Measurements from ENCODE around the gene UVRAG. TPM values are rescaled to one million over a fixed set of nuclear protein-coding genes. Genes with fewer than 3 reads are reported as not detected.
A peak's percentile ranks its signal among the peaks of the same experiment; 100 is the strongest.

The UVRAG gene
- total and polyA plus RNA-seq, 4 experiments from 2014 or later, result 11.2 to 32.2 (median 21.3) TPM

DNA sequence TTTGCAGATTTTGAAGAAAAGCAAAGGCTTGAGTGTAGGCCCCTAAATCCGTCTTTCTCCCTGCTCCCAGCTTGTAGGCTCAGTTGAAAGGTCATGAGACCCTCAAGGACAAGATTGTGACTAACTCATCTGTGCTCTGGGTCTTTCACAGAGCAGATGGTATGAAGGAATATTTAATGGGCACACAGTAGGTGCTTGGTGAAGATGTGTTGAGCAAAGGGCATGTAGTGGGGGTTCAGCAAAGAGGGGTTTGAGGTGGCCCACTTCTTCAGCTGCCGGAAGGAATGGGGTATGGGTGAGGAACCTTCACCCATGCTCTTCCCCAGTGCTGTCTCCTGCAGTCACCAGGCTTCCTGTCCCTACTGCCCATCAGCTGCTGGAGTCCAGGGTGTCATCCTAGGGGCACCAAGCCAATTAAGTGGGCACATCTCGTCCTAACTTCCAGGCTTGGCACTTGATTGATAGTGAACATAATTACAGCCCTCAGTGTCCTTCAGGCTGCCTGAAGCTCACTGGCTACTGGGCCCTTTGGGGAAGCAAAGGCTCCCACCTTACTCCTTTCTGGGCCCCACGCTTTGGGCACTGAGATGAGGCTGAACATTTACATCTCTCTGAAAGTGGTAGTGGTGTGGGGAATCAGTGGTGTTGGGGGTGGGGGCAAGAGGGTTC is 31.5 kb upstream of the UVRAG start:
- DNase-seq, result no peak
- H3K27me3 Mint-ChIP-seq, result no peaks in the 10 kb centered on the region
- H3K9me3 Mint-ChIP-seq, result no peaks in the 10 kb centered on the region
- POLR2A ChIA-PET (ENCODE audit: partially characterized antibody), result no interaction called here
- intact Hi-C loops (cut with micrococcal nuclease), result no loop called here
- H3K9me3 ChIP-seq (ENCODE audit: control insufficient read depth in 1 of 2, low read length in 2 of 2), result no peaks in the 10 kb centered on the region
- H3K4me1 Mint-ChIP-seq, result no peaks in the 10 kb centered on the region
- no peaks in the 10 kb centered on the region for H3K36me3 Mint-ChIP-seq
- H3K27me3 ChIP-seq (ENCODE audit: insufficient read depth, low read length), result no peaks in the 10 kb centered on the region
- CTCF ChIA-PET (ENCODE audit: partially characterized antibody), result interaction anchor here (0.6 kb wide), 1 partner anchor 299 kb away, joined by 4 read pairs; no protein-coding TSS in a partner anchor
- no peaks in the 10 kb centered on the region for H3K4me1 ChIP-seq (ENCODE audit: insufficient read depth, low read length)
- no peaks in the 10 kb centered on the region for H3K36me3 ChIP-seq (ENCODE audit: insufficient read depth, low read length)
- H3K27ac ChIP-seq (ENCODE audit: low read depth, low read length), result no peak overlapping the region
- peak overlapping the region in 1 of 7 donors; percentile 63 for H3K27ac Mint-ChIP-seq
- H3K4me3 Mint-ChIP-seq, result no peak overlapping the region
- no peak overlapping the region for H3K4me3 ChIP-seq (ENCODE audit: low read length in 2 of 2)

DNA sequence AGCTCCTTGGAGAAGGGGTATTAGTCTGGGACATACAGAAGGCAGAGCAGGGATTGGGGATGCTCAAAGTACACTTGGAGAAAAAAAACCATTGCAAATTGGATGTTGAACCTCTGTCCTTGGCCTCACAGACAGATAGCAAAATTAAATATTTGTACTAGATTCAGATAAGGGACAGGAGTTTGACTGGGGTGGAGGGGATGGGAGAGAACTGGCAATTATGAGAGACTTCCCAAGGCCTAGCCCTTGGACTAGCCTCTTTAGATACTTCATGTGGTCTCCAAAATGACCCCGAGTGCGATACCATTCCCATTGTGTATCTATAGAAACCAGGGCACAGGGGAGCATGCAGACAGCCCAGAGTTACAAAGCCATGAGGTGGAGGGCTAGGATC is 30.9 kb upstream of the UVRAG start:
- Mint-ChIP-seq H3K27me3 (no peaks in the 10 kb centered on the region), H3K27ac (no peak overlapping the region), H3K9me3 (no peaks in the 10 kb centered on the region), H3K4me3 (no peak overlapping the region), H3K36me3 (no peaks in the 10 kb centered on the region), H3K4me1 (no peaks in the 10 kb centered on the region)
- ChIA-PET POLR2A (ENCODE audit: partially characterized antibody) (no interaction called here), CTCF (ENCODE audit: partially characterized antibody) (no interaction called here)
- Histone ChIP-seq H3K9me3 (ENCODE audit: control insufficient read depth in 1 of 2, low read length in 2 of 2) (no peaks in the 10 kb centered on the region), H3K4me3 (ENCODE audit: low read length in 2 of 2) (no peak overlapping the region), H3K27me3 (ENCODE audit: insufficient read depth, low read length) (no peaks in the 10 kb centered on the region), H3K36me3 (ENCODE audit: insufficient read depth, low read length) (no peaks in the 10 kb centered on the region), H3K4me1 (ENCODE audit: insufficient read depth, low read length) (no peaks in the 10 kb centered on the region), H3K27ac (ENCODE audit: low read depth, low read length) (no peak overlapping the region)
- intact Hi-C loops (cut with micrococcal nuclease), result no loop called here
- no peak for DNase-seq

DNA sequence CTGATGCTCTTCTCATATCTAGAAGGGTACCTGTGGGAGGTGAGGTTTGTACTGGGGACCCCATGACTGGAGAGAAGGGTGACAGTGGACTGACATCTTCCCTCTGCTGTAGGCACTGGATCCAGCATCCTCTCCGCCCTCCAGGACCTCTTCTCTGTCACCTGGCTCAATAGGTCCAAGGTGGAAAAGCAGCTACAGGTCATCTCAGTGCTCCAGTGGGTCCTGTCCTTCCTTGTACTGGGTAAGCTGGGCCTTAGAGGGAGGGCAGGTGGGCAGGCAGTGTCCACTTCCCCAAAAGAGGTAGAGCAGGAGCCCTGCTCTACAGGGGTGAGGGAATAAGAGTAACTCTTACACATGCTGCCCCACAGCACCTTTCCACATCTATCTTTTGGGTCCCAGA is 30.5 kb upstream of the UVRAG start:
- H3K27ac ChIP-seq (ENCODE audit: low read depth, low read length), result no peak overlapping the region
- CTCF ChIA-PET (ENCODE audit: partially characterized antibody), result interaction anchor here (2.5 kb wide), 1 partner anchor 18 kb away, joined by 7 read pairs; no protein-coding TSS in a partner anchor

DNA sequence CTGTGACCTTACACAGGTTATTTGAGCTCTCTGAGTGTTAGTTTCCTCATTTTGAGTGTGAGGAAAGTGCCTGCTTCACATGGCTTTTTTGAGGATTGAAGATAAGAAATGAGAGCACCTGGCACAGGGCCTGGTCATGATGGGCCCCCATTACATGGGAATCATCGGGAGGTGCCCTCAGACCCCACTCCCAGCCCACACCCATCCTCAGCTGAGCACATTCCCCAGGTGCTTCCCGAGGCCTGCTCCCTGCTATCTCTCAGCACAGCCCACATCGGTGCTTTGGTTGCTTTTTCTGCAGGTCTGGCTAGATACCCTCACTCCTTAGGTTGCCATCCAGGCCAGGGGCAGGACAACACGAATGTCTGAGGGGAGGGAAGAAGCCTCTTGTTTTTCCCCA is 29.8 kb upstream of the UVRAG start:
- Mint-ChIP-seq H3K9me3 (no peaks in the 10 kb centered on the region), H3K4me1 (no peaks in the 10 kb centered on the region), H3K4me3 (no peak overlapping the region), H3K27me3 (no peaks in the 10 kb centered on the region), H3K27ac (no peak overlapping the region), H3K36me3 (no peaks in the 10 kb centered on the region)
- H3K27ac ChIP-seq (ENCODE audit: low read depth, low read length), result no peak overlapping the region
- POLR2A ChIA-PET (ENCODE audit: partially characterized antibody), result no interaction called here
- intact Hi-C loops (cut with micrococcal nuclease), result no loop called here
- no peak overlapping the region for H3K4me3 ChIP-seq (ENCODE audit: low read length in 2 of 2)
- no peaks in the 10 kb centered on the region for H3K4me1 ChIP-seq (ENCODE audit: insufficient read depth, low read length)
- DNase-seq, result no peak
- H3K27me3 ChIP-seq (ENCODE audit: insufficient read depth, low read length), result no peaks in the 10 kb centered on the region
- H3K9me3 ChIP-seq (ENCODE audit: control insufficient read depth in 1 of 2, low read length in 2 of 2), result no peaks in the 10 kb centered on the region
- CTCF ChIA-PET (ENCODE audit: partially characterized antibody), result interaction anchor here (2.5 kb wide), 1 partner anchor 18 kb away, joined by 7 read pairs; no protein-coding TSS in a partner anchor
- no peaks in the 10 kb centered on the region for H3K36me3 ChIP-seq (ENCODE audit: insufficient read depth, low read length)

More for the DNA sequence above, 30.5 kb upstream of the UVRAG start:
- no peaks in the 10 kb centered on the region for H3K27me3 Mint-ChIP-seq
- Histone ChIP-seq H3K27me3 (ENCODE audit: insufficient read depth, low read length) (no peaks in the 10 kb centered on the region), H3K4me3 (ENCODE audit: low read length in 2 of 2) (no peak overlapping the region), H3K4me1 (ENCODE audit: insufficient read depth, low read length) (no peaks in the 10 kb centered on the region), H3K9me3 (ENCODE audit: control insufficient read depth in 1 of 2, low read length in 2 of 2) (no peaks in the 10 kb centered on the region), H3K36me3 (ENCODE audit: insufficient read depth, low read length) (no peaks in the 10 kb centered on the region)
- POLR2A ChIA-PET (ENCODE audit: partially characterized antibody), result no interaction called here
- no peaks in the 10 kb centered on the region for H3K4me1 Mint-ChIP-seq
- no peaks in the 10 kb centered on the region for H3K36me3 Mint-ChIP-seq
- H3K27ac Mint-ChIP-seq, result no peak overlapping the region
- no peak overlapping the region for H3K4me3 Mint-ChIP-seq
- intact Hi-C loops (cut with micrococcal nuclease), result no loop called here
- DNase-seq, result no peak
- no peaks in the 10 kb centered on the region for H3K9me3 Mint-ChIP-seq

GRCh38 chr11:75786101-75786736 is 28.8 kb upstream of the UVRAG start:
- H3K4me1 ChIP-seq (ENCODE audit: insufficient read depth, low read length), result no peaks in the 10 kb centered on the region
- ChIA-PET POLR2A (ENCODE audit: partially characterized antibody) (no interaction called here), CTCF (ENCODE audit: partially characterized antibody) (interaction anchor here (2.5 kb wide), 1 partner anchor 17 kb away, joined by 7 read pairs; no protein-coding TSS in a partner anchor)
- H3K27ac ChIP-seq (ENCODE audit: low read depth, low read length), result no peak overlapping the region
- intact Hi-C loops (cut with micrococcal nuclease), result no loop called here
- no peak overlapping the region for H3K4me3 ChIP-seq (ENCODE audit: low read length in 2 of 2)
- no peaks in the 10 kb centered on the region for H3K36me3 ChIP-seq (ENCODE audit: insufficient read depth, low read length)
- Mint-ChIP-seq H3K27me3 (no peaks in the 10 kb centered on the region), H3K36me3 (no peaks in the 10 kb centered on the region), H3K27ac (no peak overlapping the region), H3K4me3 (no peak overlapping the region), H3K4me1 (no peaks in the 10 kb centered on the region), H3K9me3 (no peaks in the 10 kb centered on the region)
- H3K27me3 ChIP-seq (ENCODE audit: insufficient read depth, low read length), result no peaks in the 10 kb centered on the region
- no peaks in the 10 kb centered on the region for H3K9me3 ChIP-seq (ENCODE audit: control insufficient read depth in 1 of 2, low read length in 2 of 2)
- no peak for DNase-seq

- H3K4me1 Mint-ChIP-seq, result no peaks in the 10 kb centered on the region
- H3K9me3 Mint-ChIP-seq, result no peaks in the 10 kb centered on the region
- H3K27ac ChIP-seq (ENCODE audit: low read depth, low read length), result no peak overlapping the region
- H3K27me3 ChIP-seq (ENCODE audit: insufficient read depth, low read length), result no peaks in the 10 kb centered on the region
- intact Hi-C loops (cut with micrococcal nuclease), result no loop called here
- no peaks in the 10 kb centered on the region for H3K36me3 Mint-ChIP-seq
- no peak overlapping the region for H3K4me3 ChIP-seq (ENCODE audit: low read length in 2 of 2)
- H3K27ac Mint-ChIP-seq, result no peak overlapping the region
- ChIA-PET POLR2A (ENCODE audit: partially characterized antibody) (no interaction called here), CTCF (ENCODE audit: partially characterized antibody) (no interaction called here)
- DNase-seq, result no peak
- no peak overlapping the region for H3K4me3 Mint-ChIP-seq
- H3K27me3 Mint-ChIP-seq, result no peaks in the 10 kb centered on the region
- no peaks in the 10 kb centered on the region for H3K36me3 ChIP-seq (ENCODE audit: insufficient read depth, low read length)
- H3K9me3 ChIP-seq (ENCODE audit: control insufficient read depth in 1 of 2, low read length in 2 of 2), result no peaks in the 10 kb centered on the region
- H3K4me1 ChIP-seq (ENCODE audit: insufficient read depth, low read length), result no peaks in the 10 kb centered on the region
These were observed 25.5 kb upstream of the UVRAG start for GRCh38 chr11:75789521-75789920.

DNA sequence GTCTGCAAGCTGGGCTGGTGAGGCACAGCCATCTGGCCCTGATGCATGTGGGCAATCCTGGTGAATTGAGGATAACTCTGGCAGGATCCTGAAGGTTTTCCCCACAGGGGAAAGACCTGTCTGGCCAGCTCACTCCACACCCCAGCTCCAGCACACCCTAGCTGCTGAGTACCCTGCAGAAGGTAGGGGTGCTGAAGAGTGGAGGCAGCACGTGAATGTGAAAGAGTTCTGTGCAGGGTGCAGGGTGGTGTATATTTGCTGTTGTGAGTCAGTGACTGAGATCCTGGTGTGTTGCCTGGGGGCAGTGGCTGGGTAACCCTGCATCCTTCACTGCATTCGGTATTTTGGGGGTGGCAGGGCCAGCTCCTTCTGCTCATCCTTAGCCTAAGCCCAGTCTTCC is 24.0 kb upstream of the UVRAG start:
- DNase-seq, result no peak
- H3K4me1 ChIP-seq (ENCODE audit: insufficient read depth, low read length), result no peaks in the 10 kb centered on the region
- Mint-ChIP-seq H3K27me3 (no peaks in the 10 kb centered on the region), H3K4me1 (no peaks in the 10 kb centered on the region), H3K36me3 (no peaks in the 10 kb centered on the region), H3K27ac (peak overlapping the region in 1 of 7 donors; percentile 19), H3K9me3 (no peaks in the 10 kb centered on the region), H3K4me3 (no peak overlapping the region)
- no peak overlapping the region for H3K4me3 ChIP-seq (ENCODE audit: low read length in 2 of 2)
- no peaks in the 10 kb centered on the region for H3K36me3 ChIP-seq (ENCODE audit: insufficient read depth, low read length)
- no peaks in the 10 kb centered on the region for H3K9me3 ChIP-seq (ENCODE audit: control insufficient read depth in 1 of 2, low read length in 2 of 2)
- H3K27ac ChIP-seq (ENCODE audit: low read depth, low read length), result no peak overlapping the region
- CTCF ChIA-PET (ENCODE audit: partially characterized antibody), result interaction anchor here (0.9 kb wide), 1 partner anchor 11 kb away, joined by 3 read pairs; no protein-coding TSS in a partner anchor
- no peaks in the 10 kb centered on the region for H3K27me3 ChIP-seq (ENCODE audit: insufficient read depth, low read length)
- intact Hi-C loops (cut with micrococcal nuclease), result no loop called here
- POLR2A ChIA-PET (ENCODE audit: partially characterized antibody), result no interaction called here

Data from CD4-positive, alpha-beta memory T cell (primary cell).